GM12878 (cell line): ENCODE data around the gene ERC2. TPM values are rescaled to one million over a fixed set of nuclear protein-coding genes. Genes with fewer than 3 reads are reported as not detected.

Source experiments
- ATAC-seq: fragments of 200-7000 bp; cut with Tn5 transposase; 3 replicates; pipeline ENCODE4 v1.9.1; 2020; ENCODE audit warnings: mild to moderate bottlenecking, moderate library complexity
- BruUV-seq: library from RNA; stranded (reverse); fragments of 400-500 nt; replicated peaks from 2 replicates; lab custom pipeline; 2021; lab: Mats Ljungman, UMichigan
- CTCF ChIA-PET: fragments of 300-600 bp; sonication (Branson Sonifier 250); formaldehyde crosslinking; extraction: SDS; loops from one replicate; lab custom pipeline; 2021; ENCODE audit warnings: inconsistent platforms; lab: Yijun Ruan, JAX
- POLR2A ChIA-PET: fragments of 350-600 bp; formaldehyde crosslinking; extraction: SDS; loops from one replicate; lab custom pipeline; 2021; ENCODE audit warnings: inconsistent platforms; lab: Charles Lee
- RAD21 ChIA-PET: fragments of 300-600 bp; sonication (Branson Sonifier 250); formaldehyde crosslinking; loops from one replicate; lab custom pipeline; 2023; ENCODE audit warnings: antibody characterized with exemption; ENCODE audit not compliant: unreplicated experiment; lab: Charles Lee
- SMC1A ChIA-PET: fragments of 300-600 bp; sonication (Branson Sonifier 250); formaldehyde crosslinking; loops from one replicate; lab custom pipeline; 2023; ENCODE audit not compliant: unreplicated experiment, uncharacterized antibody; lab: Charles Lee
- DNase-seq: peaks from one replicate; pipeline ENCODE4 v3.0.0-alpha.2; 2011; ENCODE audit warnings: low read depth, low spot score
- FAIRE-seq: peaks from 3 replicates; lab custom pipeline; 2011; peaks lifted over from hg19 to GRCh38; lab: Jason Lieb, UNC
- H2AFZ ChIP-seq: 2 replicates; pipeline ENCODE4 v1.6.0; 2011; ENCODE audit warnings: low read depth, low read length, control low read depth; ENCODE audit not compliant: control insufficient read depth
- H3K27ac ChIP-seq: 2 replicates; pipeline ENCODE4 v1.5.1; 2011; ENCODE audit warnings: control low read depth; ENCODE audit not compliant: control insufficient read depth, insufficient read depth
- H3K27me3 ChIP-seq, 2 experiments: replicated peaks in 1 of 2; 2 replicates each; pipeline versions ENCODE4 v1.6.0 to v1.6.1; 2011; ENCODE audit warnings: low read length in 1 of 2; ENCODE audit not compliant: control insufficient read depth in 2 of 2, insufficient read depth in 2 of 2
- H3K36me3 ChIP-seq, 2 experiments: 2 replicates each; pipeline ENCODE4 v1.5.1; 2011; ENCODE audit warnings: low read length in 1 of 2; ENCODE audit not compliant: control insufficient read depth in 2 of 2, insufficient read depth in 2 of 2
- H3K4me1 ChIP-seq: 2 replicates; pipeline ENCODE4 v1.6.1; 2011; ENCODE audit warnings: mild to moderate bottlenecking, low read length, moderate library complexity, mixed read lengths; ENCODE audit not compliant: control insufficient read depth, insufficient read depth
- H3K4me2 ChIP-seq: 2 replicates; pipeline ENCODE4 v1.6.0; 2011; ENCODE audit warnings: control low read depth; ENCODE audit not compliant: control insufficient read depth, insufficient read depth
- H3K4me3 ChIP-seq: fragments of 200-600 bp; sonication (generic); 2 replicates; pipeline ENCODE4 v1.5.1; 2016
- H3K79me2 ChIP-seq: 2 replicates; pipeline ENCODE4 v1.6.0; 2011; ENCODE audit warnings: low read length; ENCODE audit not compliant: control insufficient read depth, insufficient read depth
- H3K9ac ChIP-seq: 2 replicates; pipeline ENCODE4 v1.8.0; 2011; ENCODE audit warnings: low read length, control low read depth, mixed read lengths; ENCODE audit not compliant: control insufficient read depth, insufficient read depth
- H3K9me3 ChIP-seq: replicated peaks from 3 replicates; pipeline ENCODE4 v1.5.1; 2011; ENCODE audit warnings: mild to moderate bottlenecking, low read length; ENCODE audit not compliant: control insufficient read depth, insufficient read depth
- H4K20me1 ChIP-seq: 2 replicates; pipeline ENCODE4 v1.6.0; 2011; ENCODE audit not compliant: control insufficient read depth, insufficient read depth
- CEBPB ChIP-seq, 2 experiments: fragments of 150-350 bp in 1 of 2; IDR thresholded peaks; 2 replicates each; pipeline ENCODE4 v1.6.1; 2012 to 2014; ENCODE audit warnings: low read depth in 2 of 2, low read length in 2 of 2, borderline replicate concordance in 1 of 2, inconsistent platforms in 1 of 2
- CHD1 ChIP-seq: IDR thresholded peaks from 2 replicates; pipeline ENCODE4 v1.6.1; 2012; ENCODE audit warnings: low read depth, low read length, improper control_type of control experiment
- CHD2 ChIP-seq: IDR thresholded peaks from 2 replicates; pipeline ENCODE4 v1.6.1; 2011; ENCODE audit warnings: low read depth, low read length, improper control_type of control experiment, borderline replicate concordance
- ESRRA ChIP-seq: IDR thresholded peaks from 2 replicates; pipeline ENCODE4 v1.6.1; 2012; ENCODE audit warnings: mild to moderate bottlenecking, low read length, improper control_type of control experiment
- GATAD2B ChIP-seq: fragments of 450-650 bp; conservative IDR thresholded peaks from 2 replicates; pipeline ENCODE4 v1.6.1; 2017; ENCODE audit warnings: low read depth, mild to moderate bottlenecking, moderate library complexity
- HDAC2 ChIP-seq: fragments of 200-600 bp; sonication (generic); IDR thresholded peaks from 2 replicates; pipeline ENCODE4 v1.6.1; 2017
- JUND ChIP-seq: IDR thresholded peaks from 2 replicates; pipeline ENCODE4 v1.6.1; 2012; ENCODE audit warnings: low read depth, mild to moderate bottlenecking, low read length, improper control_type of control experiment, moderate library complexity
- NR2F1 ChIP-seq: fragments of 450-650 bp; conservative IDR thresholded peaks from 2 replicates; pipeline ENCODE4 v1.6.1; 2017; ENCODE audit warnings: mild to moderate bottlenecking
- POLR2AphosphoS5 ChIP-seq: IDR thresholded peaks from 2 replicates; pipeline ENCODE4 v1.6.1; 2011; ENCODE audit warnings: mild to moderate bottlenecking, low read length, inconsistent platforms
- POU2F2 ChIP-seq: IDR thresholded peaks from 3 replicates; pipeline ENCODE4 v1.6.1; 2011; ENCODE audit warnings: low read depth, mild to moderate bottlenecking, low read length, borderline replicate concordance
- RBBP5 ChIP-seq: fragments of 200-600 bp; sonication (generic); conservative IDR thresholded peaks from 2 replicates; pipeline ENCODE4 v1.6.1; 2016
- STAT1 ChIP-seq: fragments of 450-650 bp; conservative IDR thresholded peaks from 2 replicates; pipeline ENCODE4 v1.6.1; 2014; ENCODE audit warnings: antibody characterized with exemption, mild to moderate bottlenecking
- TARDBP ChIP-seq: IDR thresholded peaks from 2 replicates; pipeline ENCODE4 v1.6.1; 2016; ENCODE audit warnings: borderline replicate concordance
- YY1 ChIP-seq: IDR thresholded peaks from 2 replicates; pipeline ENCODE4 v1.6.1; 2011; ENCODE audit warnings: low read depth, mild to moderate bottlenecking, low read length
- WGBS: methylation state at CpG from one replicate; pipeline ENCODE4 v1.1.6; 2016; ENCODE audit warnings: low lambda C conversion rate; ENCODE audit not compliant: insufficient replicate concordance, insufficient coverage; ENCODE audit errors: missing lambda C conversion rate; 5-methylcytosine and 5-hydroxymethylcytosine counted together
- in situ Hi-C: fragments of 300-500 bp; cut with MboI; formaldehyde crosslinking; loops from 9 replicates; pipeline ENCODE4 v1.14.3; 2018; ENCODE audit warnings: mixed read lengths
- intact Hi-C: fragments of 100-400 bp; cut with micrococcal nuclease; formaldehyde crosslinking; loops from one replicate; pipeline ENCODE4 v1.14.2; 2022; ENCODE audit not compliant: unreplicated experiment
- polyA plus RNA-seq, 11 experiments: library from polyadenylated mRNA; depleted of rRNA in 4 of 11; unstranded in 6 of 11; stranded (reverse) in 5 of 11; fragments of >200 nt; fragmentation: Nextera tagmentation in 4 of 11; fragmentation: Illumina TruSeq in 1 of 11; extraction: Ambion mirVana in 4 of 11; extraction: Trizol in 1 of 11; gene quantifications; 1 replicate in 1 of 11; 2 replicates in 10 of 11; pipeline versions ENCODE4 v1.2.1 to v1.2.3, GENCODE V29; 2011 to 2016; ENCODE audit warnings: inconsistent platforms in 2 of 11, missing spikeins in 2 of 11, low read depth in 1 of 11
- total RNA-seq, 4 experiments: library from RNA; depleted of rRNA in 3 of 4; stranded (reverse); fragments of >200 nt in 3 of 4; fragmentation: Illumina TruSeq in 1 of 4; extraction: Trizol in 1 of 4; gene quantifications; 2 replicates each; pipeline versions ENCODE4 v1.2.1 to v1.2.3, GENCODE V29; 2013 to 2021
- TF ChIP-seq, protein P1 (sequence below): IDR thresholded peaks from 2 replicates; pipeline ENCODE4 v1.6.1; 2012; ENCODE audit warnings: low read depth, low read length, improper control_type of control experiment
- TF ChIP-seq, protein P2 (sequence below): IDR thresholded peaks from 2 replicates; pipeline ENCODE4 v1.6.1; 2011; ENCODE audit warnings: low read depth, mild to moderate bottlenecking, low read length, moderate library complexity, borderline replicate concordance; ENCODE audit errors: extremely low read depth
- TF ChIP-seq, protein P3 (sequence below): IDR thresholded peaks from 2 replicates; pipeline ENCODE4 v1.6.1; 2011; ENCODE audit warnings: low read depth, low read length, improper control_type of control experiment, borderline replicate concordance

Gene ERC2
- total and polyA plus RNA-seq, 10 of the 15 experiments (the other 5 are each of a cell fraction or from before 2014, with no cell fraction given) = 0.06 to 1.4 (median 0.12) TPM; not detected in 3

DNA sequence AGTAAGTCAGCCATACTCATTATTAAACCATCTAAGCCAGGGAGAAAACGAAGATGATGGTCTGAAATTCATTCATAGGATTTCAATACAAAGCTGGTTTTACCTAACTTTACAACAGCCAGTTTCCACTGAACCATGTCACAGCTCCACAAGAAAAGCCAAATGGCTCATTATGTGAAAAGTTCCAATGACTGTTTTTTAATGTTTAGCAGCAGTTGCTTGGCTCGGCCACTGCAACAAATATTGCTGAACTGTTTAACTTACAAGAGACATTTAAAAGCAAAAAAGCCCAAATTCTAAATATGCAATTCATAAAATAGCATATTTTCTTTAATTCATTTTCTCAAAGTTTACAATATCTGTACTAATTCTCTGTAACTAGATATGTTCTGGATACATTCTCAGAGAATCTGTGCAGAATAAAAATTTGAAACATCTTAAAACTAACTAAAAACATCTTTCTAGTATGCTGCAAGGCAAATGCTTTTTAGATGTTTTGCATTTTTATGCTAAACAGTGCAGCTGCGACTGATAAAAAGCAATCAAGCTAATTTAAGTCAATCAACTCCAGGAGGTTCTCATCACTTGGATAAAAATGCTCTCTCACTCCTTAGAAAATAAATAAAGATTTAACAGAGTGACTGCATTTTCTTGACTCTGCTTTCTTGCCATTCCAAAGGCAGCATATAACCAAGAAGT lies 356.5 kb downstream of the ERC2 start:
- FAIRE-seq (no peak), DNase-seq (no peak), ATAC-seq (no peak)
- Histone ChIP-seq H3K4me1 (no peaks in the 10 kb centered on the region), H3K4me3 (no peak overlapping the region), H3K4me2 (no peak overlapping the region), H3K27ac (no peak overlapping the region), H4K20me1 (no peaks in the 10 kb centered on the region), H3K79me2 (no peaks in the 10 kb centered on the region), H3K9ac (no peak overlapping the region), H3K27me3 (no peaks in the 10 kb centered on the region; a peak in 1 of 4 replicates), H3K9me3 (no peaks in the 10 kb centered on the region), H3K36me3 (no peaks in the 10 kb centered on the region), H2AFZ (no peak overlapping the region)
- WGBS = 3% methylated on average over 3 of the region's 3 CpGs
- in situ Hi-C loops = no loop called here
- BruUV-seq = no TSS peak
- intact Hi-C loops = no loop called here
- SMC1A ChIA-PET = no interaction called here
- RAD21 ChIA-PET = no interaction called here
- POLR2A ChIA-PET = no interaction called here
- CTCF ChIA-PET = interaction anchor here (0.6 kb wide), 1 partner anchor 96 kb away, joined by 3 read pairs; no protein-coding TSS in a partner anchor
- TF ChIP-seq HDAC2 (no peak), GATAD2B (no peak), YY1 (no peak), CHD1 (no peak), CEBPB (IDR thresholded peaks at IDR 0.05; ENCODE audit: borderline replicate concordance in 1 of 2, low read depth in 2 of 2, low read length in 2 of 2) (no peak), RBBP5 (no peak), POLR2AphosphoS5 (no peak)
- TF ChIP-seq, all 136 proteins: peak for 0

DNA sequence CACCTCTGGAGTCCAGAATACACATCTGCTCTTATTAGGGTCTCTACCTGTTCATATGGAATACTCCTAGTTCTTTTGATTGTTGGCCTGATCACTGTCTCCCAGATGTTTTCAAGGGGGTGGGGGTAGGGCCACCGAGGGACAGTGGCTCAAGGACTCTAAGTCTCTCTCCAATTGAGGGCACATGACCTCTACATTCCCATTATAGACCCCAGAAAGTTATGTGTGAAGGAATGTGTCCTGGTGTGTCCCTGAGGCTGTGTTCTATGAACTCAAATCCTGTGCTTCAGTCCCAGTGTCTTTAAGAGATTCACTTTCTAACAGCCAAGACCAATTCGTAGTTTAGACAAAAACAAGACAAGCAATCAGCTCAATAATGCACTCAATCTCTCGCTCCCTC lies 357.4 kb downstream of the ERC2 start:
- H3K4me1 ChIP-seq = no peaks in the 10 kb centered on the region
- intact Hi-C loops (no loop called here), in situ Hi-C loops (no loop called here)
- ChIA-PET CTCF (interaction anchor here (0.6 kb wide), 1 partner anchor 95 kb away, joined by 3 read pairs; no protein-coding TSS in a partner anchor), POLR2A (no interaction called here), RAD21 (no interaction called here), SMC1A (no interaction called here)
- no peaks in the 10 kb centered on the region for H3K79me2 ChIP-seq
- WGBS = 3% methylated on average over 3 of the region's 3 CpGs
- H3K4me2 ChIP-seq = no peak overlapping the region
- BruUV-seq = no TSS peak
- H2AFZ ChIP-seq = no peak overlapping the region
- no peak overlapping the region for H3K27ac ChIP-seq
- H3K4me3 ChIP-seq = no peak overlapping the region
- no peak for ATAC-seq
- no peaks in the 10 kb centered on the region; a peak in 1 of 4 replicates for H3K27me3 ChIP-seq
- H3K9ac ChIP-seq = no peak overlapping the region
- no peaks in the 10 kb centered on the region for H3K36me3 ChIP-seq
- DNase-seq = no peak
- FAIRE-seq = no peak
- H4K20me1 ChIP-seq = no peaks in the 10 kb centered on the region
- H3K9me3 ChIP-seq = no peaks in the 10 kb centered on the region
- TF ChIP-seq TARDBP = no peak
- TF ChIP-seq, protein P1, sequence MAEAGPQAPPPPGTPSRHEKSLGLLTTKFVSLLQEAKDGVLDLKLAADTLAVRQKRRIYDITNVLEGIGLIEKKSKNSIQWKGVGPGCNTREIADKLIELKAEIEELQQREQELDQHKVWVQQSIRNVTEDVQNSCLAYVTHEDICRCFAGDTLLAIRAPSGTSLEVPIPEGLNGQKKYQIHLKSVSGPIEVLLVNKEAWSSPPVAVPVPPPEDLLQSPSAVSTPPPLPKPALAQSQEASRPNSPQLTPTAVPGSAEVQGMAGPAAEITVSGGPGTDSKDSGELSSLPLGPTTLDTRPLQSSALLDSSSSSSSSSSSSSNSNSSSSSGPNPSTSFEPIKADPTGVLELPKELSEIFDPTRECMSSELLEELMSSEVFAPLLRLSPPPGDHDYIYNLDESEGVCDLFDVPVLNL = no peak
- TF ChIP-seq ESRRA = no peak
- no peak for TF ChIP-seq CHD2
- TF ChIP-seq, protein P2, sequence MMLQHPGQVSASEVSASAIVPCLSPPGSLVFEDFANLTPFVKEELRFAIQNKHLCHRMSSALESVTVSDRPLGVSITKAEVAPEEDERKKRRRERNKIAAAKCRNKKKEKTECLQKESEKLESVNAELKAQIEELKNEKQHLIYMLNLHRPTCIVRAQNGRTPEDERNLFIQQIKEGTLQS = no peak
- TF ChIP-seq, protein P3, sequence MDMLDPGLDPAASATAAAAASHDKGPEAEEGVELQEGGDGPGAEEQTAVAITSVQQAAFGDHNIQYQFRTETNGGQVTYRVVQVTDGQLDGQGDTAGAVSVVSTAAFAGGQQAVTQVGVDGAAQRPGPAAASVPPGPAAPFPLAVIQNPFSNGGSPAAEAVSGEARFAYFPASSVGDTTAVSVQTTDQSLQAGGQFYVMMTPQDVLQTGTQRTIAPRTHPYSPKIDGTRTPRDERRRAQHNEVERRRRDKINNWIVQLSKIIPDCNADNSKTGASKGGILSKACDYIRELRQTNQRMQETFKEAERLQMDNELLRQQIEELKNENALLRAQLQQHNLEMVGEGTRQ = no peak
- no peak for TF ChIP-seq POU2F2
- no peak for TF ChIP-seq NR2F1
- no peak for TF ChIP-seq JUND
- TF ChIP-seq STAT1 = no peak
